ENCODE results near the gene HBE1. TPM values are rescaled to one million over a fixed set of nuclear protein-coding genes. Genes with fewer than 3 reads are reported as not detected.

Gene HBE1
- total and polyA plus RNA-seq, 9 of the 15 experiments (the other 6 are each of a cell fraction or from before 2014, with no cell fraction given), result 612 to 10,250 (median 2,181) TPM

- TF ChIP-seq RCOR1 (IDR thresholded peaks at IDR 0.05; ENCODE audit: borderline replicate concordance in 1 of 2, low read depth in 2 of 2, low read length in 2 of 2) (peak; percentile 85 to 98; a peak in 3 of 4 replicates), MBD2 (IDR thresholded peaks at IDR 0.05; ENCODE audit: borderline replicate concordance, low read depth) (peak; percentile 91), SLC30A9 (CRISPR knock-in tag; IDR thresholded peaks at IDR 0.05) (no peak), ZNF609 (CRISPR knock-in tag; IDR thresholded peaks at IDR 0.05; ENCODE audit: borderline replicate concordance) (peak; percentile 82; the same call in 1 of the 2 replicates), ZFX (CRISPR knock-in tag; IDR thresholded peaks at IDR 0.05) (0 out of 2 replicates have a peak, but pooled peaks have one; percentile 11), NR2F6 (CRISPR knock-in tag; IDR thresholded peaks at IDR 0.05) (no peak), HES1 (IDR thresholded peaks at IDR 0.05; ENCODE audit: low read depth) (peak; percentile 89), CHCHD3 (CRISPR knock-in tag; IDR thresholded peaks at IDR 0.05) (no peak), FOXJ2 (tag; IDR thresholded peaks at IDR 0.05) (peak; percentile 85), FOXO4 (CRISPR knock-in tag; IDR thresholded peaks at IDR 0.05) (0 out of 2 replicates have a peak, but pooled peaks have one; percentile 55), MITF (IDR thresholded peaks at IDR 0.05) (peak; percentile 93), ATF4 (CRISPR knock-in tag; IDR thresholded peaks at IDR 0.05) (peak; percentile 79), PYGO2 (tag; IDR thresholded peaks at IDR 0.05) (peak; percentile 79), TCFL5 (CRISPR knock-in tag; conservative IDR thresholded peaks at IDR 0.05) (peak; percentile 80; the same call in 1 of the 2 replicates), MLX (CRISPR knock-in tag; conservative IDR thresholded peaks at IDR 0.05) (no peak)
Observed at GRCh38 chr11:5280582-5281102, 10.9 kb upstream of the HBE1 start (continued).

Data from K562 (cell line).